Renal cortical epithelial cell (primary cell): Measurements from ENCODE around the gene AUH. TPM values are rescaled to one million over a fixed set of nuclear protein-coding genes. Genes with fewer than 3 reads are reported as not detected.

Source experiments
- DNase-seq: peaks from one replicate; pipeline ENCODE4 v3.0.0-alpha.2; 2011; ENCODE audit warnings: low read depth
- total RNA-seq: library from RNA; depleted of rRNA; stranded (reverse); fragments of >200 nt; gene quantifications from 2 replicates; pipeline ENCODE4 v1.2.3, GENCODE V29; 2014

AUH gene
- total RNA-seq, 1 donor from 2014 or later = 43.2 TPM

GRCh38 chr9:91297306-91297705 lies 64.4 kb downstream of the AUH start:
- DNase-seq = no peak

- no peak for DNase-seq
Observed at GRCh38 chr9:91296354-91296753, 65.4 kb downstream of the AUH start.

- DNase-seq = no peak
Observed at GRCh38 chr9:91295357-91295756, 66.4 kb downstream of the AUH start.

GRCh38 chr9:91291866-91292265 lies 69.9 kb downstream of the AUH start:
- DNase-seq = no peak

GRCh38 chr9:91289244-91289643 lies 72.5 kb downstream of the AUH start:
- DNase-seq = no peak

GRCh38 chr9:91285729-91286353 lies 75.9 kb downstream of the AUH start:
- DNase-seq = no peak

GRCh38 chr9:91282292-91282691 lies 79.4 kb downstream of the AUH start:
- no peak for DNase-seq

GRCh38 chr9:91279296-91280204 lies 82.2 kb downstream of the AUH start:
- no peak for DNase-seq

- DNase-seq = no peak
Observed at GRCh38 chr9:91276513-91276912, 85.2 kb downstream of the AUH start.

GRCh38 chr9:91275655-91276054 lies 86.1 kb downstream of the AUH start:
- peak; percentile 23 for DNase-seq

GRCh38 chr9:91274949-91275492 lies 86.7 kb downstream of the AUH start:
- DNase-seq = peak; percentile 35

- DNase-seq = peak; percentile 58
Observed at GRCh38 chr9:91273853-91274552, 87.7 kb downstream of the AUH start.

- no peak for DNase-seq
Observed at GRCh38 chr9:91271156-91271555, 90.6 kb downstream of the AUH start.

- no peak for DNase-seq
Observed at GRCh38 chr9:91269907-91270491, 91.7 kb downstream of the AUH start.

- no peak for DNase-seq
Observed at GRCh38 chr9:91266448-91266847, 95.3 kb downstream of the AUH start.

- DNase-seq = no peak
Observed at GRCh38 chr9:91265514-91265913, 96.2 kb downstream of the AUH start.

GRCh38 chr9:91261417-91261816 lies 100.3 kb downstream of the AUH start:
- DNase-seq = no peak

- no peak for DNase-seq
Observed at GRCh38 chr9:91259162-91259561, 102.6 kb downstream of the AUH start.

- no peak for DNase-seq
Observed at GRCh38 chr9:91258451-91258850, 103.3 kb downstream of the AUH start.

GRCh38 chr9:91256235-91256634 lies 105.5 kb downstream of the AUH start:
- DNase-seq = no peak

- no peak for DNase-seq
Observed at GRCh38 chr9:91255327-91255726, 106.4 kb downstream of the AUH start.

- no peak for DNase-seq
Observed at GRCh38 chr9:91253488-91253887, 108.2 kb downstream of the AUH start.
